WI38 (cell line): Measurements from ENCODE around the gene SUFU.
A peak's percentile ranks its signal among the peaks of the same experiment; 100 is the strongest.

Source experiments
- H3K4me3 ChIP-seq: 2 replicates; pipeline ENCODE4 v1.5.1; 2011; ENCODE audit warnings: low read depth, mild to moderate bottlenecking, control low read depth, low read length
- TF ChIP-seq, protein P1 (sequence below): IDR thresholded peaks from 2 replicates; pipeline ENCODE4 v1.5.1; 2012; ENCODE audit warnings: low read depth, mild to moderate bottlenecking, control low read depth, low read length

The SUFU gene

DNA sequence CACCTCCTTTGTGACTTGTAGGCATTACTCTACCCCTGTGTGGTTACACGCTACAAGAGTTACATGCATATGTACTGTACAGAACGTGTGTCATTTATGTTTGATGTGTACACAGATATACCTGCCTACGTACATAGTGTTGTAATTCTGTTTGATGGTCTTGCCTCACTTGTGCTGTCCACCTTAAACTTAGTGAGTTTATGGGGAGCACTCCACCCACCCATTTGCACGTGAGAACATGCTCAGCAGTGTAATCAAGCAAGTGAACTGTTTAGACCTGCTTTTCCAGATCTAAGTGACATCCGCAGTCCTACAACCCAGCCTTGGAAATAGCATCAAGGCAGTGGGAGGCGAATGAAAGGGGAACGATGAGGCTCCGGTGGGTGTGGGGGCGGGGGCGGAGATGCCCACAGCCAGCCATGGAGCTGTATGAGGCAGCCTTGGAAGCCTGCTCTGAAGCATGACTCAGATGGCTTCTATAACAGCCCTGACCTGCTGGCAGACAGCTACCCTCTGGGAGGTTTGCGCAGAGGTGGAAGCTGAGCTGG lies 52.1 kb downstream of the SUFU start:
- H3K4me3 ChIP-seq, result no peak overlapping the region
- TF ChIP-seq, protein P1, sequence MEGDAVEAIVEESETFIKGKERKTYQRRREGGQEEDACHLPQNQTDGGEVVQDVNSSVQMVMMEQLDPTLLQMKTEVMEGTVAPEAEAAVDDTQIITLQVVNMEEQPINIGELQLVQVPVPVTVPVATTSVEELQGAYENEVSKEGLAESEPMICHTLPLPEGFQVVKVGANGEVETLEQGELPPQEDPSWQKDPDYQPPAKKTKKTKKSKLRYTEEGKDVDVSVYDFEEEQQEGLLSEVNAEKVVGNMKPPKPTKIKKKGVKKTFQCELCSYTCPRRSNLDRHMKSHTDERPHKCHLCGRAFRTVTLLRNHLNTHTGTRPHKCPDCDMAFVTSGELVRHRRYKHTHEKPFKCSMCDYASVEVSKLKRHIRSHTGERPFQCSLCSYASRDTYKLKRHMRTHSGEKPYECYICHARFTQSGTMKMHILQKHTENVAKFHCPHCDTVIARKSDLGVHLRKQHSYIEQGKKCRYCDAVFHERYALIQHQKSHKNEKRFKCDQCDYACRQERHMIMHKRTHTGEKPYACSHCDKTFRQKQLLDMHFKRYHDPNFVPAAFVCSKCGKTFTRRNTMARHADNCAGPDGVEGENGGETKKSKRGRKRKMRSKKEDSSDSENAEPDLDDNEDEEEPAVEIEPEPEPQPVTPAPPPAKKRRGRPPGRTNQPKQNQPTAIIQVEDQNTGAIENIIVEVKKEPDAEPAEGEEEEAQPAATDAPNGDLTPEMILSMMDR, result no peak

DNA sequence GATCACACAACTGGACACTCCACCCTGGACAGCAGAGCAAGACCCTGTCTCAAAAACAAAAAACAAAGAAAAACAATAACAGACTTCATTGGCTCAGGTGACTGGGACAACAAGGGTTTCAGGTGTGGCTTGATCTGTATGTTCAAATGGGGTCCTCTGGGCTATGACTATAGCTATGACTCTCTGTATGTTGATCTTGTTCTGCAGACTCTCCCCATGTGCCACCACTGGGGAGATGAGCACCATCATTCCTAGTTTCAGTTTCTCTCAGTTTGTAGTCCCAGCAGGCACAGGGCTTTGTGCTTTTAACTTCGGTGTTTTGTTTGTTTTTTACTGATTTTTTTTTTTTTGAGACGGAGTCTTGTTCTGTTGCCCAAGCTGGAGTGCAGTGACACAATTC lies 53.8 kb downstream of the SUFU start:
- H3K4me3 ChIP-seq, result no peak overlapping the region

DNA sequence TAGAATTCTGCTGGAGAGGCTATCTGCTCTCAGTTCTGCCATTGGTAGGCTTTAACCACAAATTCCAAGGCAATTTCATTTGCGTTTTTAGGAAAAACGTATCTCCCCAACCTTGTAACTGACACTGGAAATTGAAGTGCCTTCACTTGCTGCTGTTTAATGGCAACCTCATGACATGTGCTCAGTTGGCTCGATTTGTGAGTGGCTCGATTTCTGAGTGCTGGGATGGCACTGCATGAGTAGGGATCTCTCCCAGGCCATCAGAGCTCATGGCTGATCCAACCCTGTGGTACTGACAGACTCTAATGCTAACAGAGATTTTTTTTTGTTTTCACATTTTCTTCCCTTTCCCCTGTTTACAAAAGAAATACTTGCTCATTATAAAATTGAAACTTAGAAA lies 56.0 kb downstream of the SUFU start:
- H3K4me3 ChIP-seq, result no peak overlapping the region
- TF ChIP-seq, protein P1, result no peak

More for the DNA sequence above, 53.8 kb downstream of the SUFU start:
- TF ChIP-seq, protein P1, result no peak

DNA sequence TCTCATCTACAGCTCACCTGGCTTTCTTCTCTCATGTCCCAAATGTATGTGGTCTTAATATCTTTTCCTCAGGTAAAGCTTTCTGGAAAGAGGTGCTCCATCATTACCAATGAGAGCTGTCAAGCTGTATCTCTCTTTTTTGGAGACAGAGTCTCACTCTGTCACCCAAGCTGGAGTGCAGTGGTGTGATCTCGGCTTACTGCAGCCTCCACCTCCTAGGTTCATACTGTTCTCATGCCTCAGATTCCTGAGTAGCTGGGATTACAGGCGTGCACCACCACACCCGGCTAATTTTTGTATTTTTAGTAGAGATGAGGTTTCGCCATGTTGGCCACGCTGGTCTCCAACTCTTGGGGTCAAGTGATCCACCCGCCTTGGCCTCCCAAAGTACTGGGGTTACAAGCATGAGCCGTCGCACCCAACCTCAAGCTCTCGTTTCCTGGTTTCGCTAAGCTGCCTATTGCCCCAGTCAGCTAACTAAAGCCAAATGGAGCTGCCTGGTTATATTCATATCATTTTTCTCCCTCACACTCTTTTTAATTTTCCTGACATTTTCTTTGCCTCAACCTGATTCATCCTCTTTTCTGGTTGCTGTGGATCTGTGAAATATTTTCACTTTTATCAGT lies 60.5 kb downstream of the SUFU start:
- no peak overlapping the region for H3K4me3 ChIP-seq
- TF ChIP-seq, protein P1, result no peak

DNA sequence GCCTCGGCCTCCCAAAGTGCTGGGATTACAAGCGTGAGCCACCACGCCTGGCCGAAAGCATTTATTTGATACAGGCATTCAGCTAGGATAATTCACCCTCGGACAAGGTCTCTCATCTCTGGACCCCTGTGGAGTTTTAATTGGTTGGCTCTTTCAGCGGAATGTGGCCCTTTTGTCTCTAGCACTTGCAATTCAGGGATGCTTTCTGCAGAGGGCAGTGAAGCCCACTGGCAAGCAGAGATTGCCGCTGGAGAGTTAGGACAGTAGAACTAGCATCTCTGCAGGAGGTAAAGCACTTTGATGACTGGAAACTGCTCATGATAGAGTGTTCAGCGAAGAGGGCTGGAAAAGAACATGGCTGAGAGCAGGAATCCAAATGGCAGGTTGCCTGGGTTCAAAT lies 62.0 kb downstream of the SUFU start:
- TF ChIP-seq, protein P1, result peak; percentile 18; the same call in 1 of the 2 replicates
- H3K4me3 ChIP-seq, result no peak overlapping the region

DNA sequence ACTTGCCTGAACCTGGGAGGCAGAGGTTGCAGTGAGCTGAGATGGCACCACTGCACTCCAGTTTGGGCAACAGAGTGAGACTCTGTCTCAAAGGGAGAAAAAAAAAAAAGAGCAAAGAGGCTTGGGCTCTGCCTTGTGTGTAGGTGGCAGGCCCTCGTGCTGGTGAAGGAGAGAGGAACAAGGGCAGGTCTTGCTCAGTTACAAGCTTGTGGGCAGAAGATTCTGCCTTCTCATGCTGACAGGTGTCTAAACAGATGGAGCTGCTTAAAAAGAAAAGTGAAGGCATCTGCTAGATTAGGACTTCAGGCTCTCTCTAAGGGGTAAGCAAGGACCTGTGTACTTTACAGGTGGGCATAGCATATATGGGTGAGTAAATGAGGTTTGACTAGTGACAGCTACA lies 75.0 kb downstream of the SUFU start:
- no peak overlapping the region for H3K4me3 ChIP-seq
- TF ChIP-seq, protein P1, result no peak

DNA sequence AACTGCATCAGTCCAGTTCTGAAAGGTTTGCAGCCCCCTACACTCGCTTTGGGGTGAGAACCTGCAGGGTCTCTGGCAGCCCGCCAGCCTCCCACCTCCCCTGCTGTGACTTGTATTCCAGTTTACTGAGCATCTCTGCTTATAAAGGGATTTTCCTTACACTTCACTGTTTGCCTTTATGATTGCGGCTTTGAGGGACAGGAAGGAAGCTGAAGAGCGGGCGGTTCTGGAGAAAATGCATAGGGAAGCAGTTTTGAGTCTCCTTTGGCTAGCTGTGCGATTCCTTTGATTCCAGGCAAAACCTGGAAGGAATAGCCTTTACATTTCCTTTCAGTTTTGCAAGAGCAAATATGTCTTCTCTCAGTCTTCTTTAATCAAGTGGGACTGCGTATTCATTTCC lies 75.6 kb downstream of the SUFU start:
- TF ChIP-seq, protein P1, result no peak
- no peak overlapping the region for H3K4me3 ChIP-seq
